HG03280 (cell line): ENCODE measurements around the gene ZNF12.
"Not testable (repeated sequence)": the region's sequence is repeated elsewhere in the genome, so short reads cannot be mapped to it uniquely, and the experiment has no call there.

ENCODE experiments used
- ATAC-seq: cut with Tn5 transposase; IDR thresholded peaks from one replicate; pipeline ENCODE4 v1.9.1; 2021; ENCODE audit warnings: mild to moderate bottlenecking, moderate library complexity; ENCODE audit not compliant: unreplicated experiment

ZNF12 gene

DNA sequence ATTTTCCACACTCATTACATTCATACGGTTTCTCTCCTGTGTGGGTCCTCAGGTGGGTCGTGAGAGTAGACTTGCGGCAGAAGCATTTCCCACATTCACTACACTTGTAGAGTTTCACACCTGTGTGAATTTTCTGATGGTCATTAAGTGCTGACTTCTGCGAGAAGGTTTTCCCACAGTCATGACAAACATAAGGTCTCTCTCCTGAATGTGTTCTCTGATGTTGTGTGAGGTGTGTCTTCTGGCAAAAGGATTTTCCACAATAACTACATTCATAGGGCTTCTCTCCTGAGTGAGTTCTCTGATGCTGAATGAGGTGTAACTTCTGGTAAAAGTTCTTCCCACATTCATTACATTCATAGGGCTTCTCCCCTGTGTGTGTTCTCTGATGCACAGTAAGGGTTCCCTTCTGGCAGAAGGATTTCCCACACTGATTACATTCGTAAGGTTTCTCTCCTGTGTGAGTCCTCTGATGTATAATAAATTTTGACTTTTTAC, 15.1 kb downstream of the ZNF12 start:
- ATAC-seq, result no peak

DNA sequence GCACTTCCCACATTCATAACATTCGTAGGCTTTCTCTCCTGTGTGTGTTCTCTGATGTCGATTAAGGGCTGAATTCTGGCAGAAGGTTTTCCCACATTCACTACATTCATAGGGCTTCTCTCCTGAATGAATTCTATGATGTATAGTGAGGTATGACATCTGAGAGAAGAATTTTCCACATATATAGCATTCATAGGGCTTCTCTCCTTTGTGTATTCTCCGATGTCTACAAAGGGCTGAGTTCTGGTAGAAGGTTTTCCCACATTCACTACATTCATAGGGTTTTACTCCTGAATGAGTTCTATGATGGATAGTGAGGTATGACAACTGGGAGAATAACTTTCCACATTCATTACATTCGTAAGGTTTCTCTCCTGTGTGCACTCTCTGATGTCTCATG, 15.6 kb downstream of the ZNF12 start:
- no peak for ATAC-seq

DNA sequence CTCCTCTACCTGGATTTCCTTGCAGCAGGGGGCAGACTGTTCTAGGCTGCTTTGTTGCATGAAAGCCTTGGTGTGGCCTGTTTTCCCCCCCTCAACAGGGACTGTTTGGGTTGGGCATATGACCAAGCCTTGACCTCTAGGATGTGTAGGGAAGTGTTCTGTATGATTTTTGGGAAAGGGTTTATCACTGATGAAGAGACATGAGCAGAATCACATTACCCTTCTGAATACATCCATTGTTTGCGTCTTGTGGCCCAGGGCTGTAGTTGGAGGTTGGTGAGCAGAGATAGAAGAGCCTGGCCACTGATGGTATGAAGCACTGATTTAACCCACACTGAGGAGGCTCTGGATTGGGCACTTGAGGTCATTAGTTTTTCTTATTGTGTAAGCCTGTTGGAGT, 26.6 kb downstream of the ZNF12 start:
- ATAC-seq, result no peak

DNA sequence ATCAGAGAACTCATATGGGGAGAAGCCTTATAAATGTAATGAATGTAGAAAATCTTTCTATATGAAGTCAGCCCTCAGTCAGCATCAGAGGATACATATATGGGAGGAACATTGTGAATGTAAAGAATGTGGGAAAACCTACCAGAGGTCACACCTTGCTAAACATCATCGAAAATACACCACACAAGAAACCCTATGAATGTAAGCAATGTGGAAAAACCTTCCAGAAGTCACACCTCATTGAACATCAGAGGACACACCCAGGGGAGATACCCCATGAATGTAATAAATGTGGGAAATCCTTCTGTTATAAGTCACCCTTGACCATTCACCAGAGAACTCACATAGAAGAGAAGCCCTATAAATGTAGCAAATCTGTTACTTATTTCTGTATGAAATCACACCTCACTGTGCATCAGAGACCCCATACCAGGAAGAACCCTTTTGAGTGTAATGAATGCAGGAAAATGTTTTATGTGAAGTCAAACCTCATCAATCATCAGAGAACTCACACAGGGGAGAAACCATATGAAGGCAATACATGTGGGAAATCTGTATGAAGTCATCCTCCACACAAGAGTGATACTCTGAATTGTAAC, 30.8 kb downstream of the ZNF12 start:
- no peak for ATAC-seq

DNA sequence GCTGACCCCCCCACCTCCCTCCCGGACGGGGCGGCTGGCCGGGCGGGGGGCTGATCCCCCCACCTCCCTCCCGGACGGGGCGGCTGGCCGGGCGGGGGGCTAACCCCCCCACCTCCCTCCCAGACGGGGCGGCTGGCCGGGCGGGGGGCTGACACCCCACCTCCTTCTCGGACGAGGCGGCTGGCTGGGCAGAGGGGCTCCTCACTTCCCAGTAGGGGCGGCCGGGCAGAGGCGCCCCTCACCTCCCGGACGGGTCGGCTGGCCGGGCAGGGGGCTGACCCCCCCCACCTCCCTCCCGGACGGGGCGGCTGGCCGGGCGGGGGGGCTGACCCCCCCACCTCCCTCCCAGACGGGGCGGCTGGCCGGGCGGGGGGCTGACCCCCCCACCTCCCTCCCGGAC, 35.9 kb downstream of the ZNF12 start:
- not testable (repeated sequence) for ATAC-seq

DNA sequence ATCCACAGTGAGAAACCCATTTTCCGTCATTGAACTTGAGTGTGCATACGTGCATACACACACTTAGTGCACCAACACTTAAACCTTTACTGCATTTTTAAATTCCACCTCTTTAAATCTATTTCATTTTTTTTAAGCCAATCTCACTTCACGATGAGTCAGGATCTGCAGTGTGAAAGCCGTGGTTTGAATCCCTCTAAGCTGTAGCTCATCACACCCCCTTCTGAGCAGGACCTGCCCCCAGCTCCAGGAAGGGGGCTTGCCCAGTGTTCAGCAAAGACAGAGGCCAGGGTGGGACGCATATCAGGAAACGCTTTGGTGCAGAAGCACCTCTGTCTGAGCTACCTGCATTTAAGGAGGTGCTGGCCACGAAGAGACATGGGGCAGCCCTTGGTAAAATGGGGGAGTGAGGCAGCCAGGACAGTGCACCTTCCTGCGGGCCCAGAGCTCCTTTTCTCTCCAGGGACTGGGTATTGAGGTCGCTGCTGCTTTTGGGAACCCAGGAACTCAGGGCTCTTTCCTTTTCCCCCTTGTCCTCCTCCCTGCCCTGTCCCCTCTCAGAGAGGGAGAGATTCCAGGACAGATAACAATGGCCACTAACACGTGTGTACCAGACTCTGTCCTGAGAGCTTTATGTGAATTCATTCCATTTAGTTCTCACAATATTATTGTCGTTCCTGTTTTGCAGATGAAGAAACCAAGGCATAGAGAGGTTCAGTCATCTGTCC, 48.0 kb downstream of the ZNF12 start:
- no peak for ATAC-seq

DNA sequence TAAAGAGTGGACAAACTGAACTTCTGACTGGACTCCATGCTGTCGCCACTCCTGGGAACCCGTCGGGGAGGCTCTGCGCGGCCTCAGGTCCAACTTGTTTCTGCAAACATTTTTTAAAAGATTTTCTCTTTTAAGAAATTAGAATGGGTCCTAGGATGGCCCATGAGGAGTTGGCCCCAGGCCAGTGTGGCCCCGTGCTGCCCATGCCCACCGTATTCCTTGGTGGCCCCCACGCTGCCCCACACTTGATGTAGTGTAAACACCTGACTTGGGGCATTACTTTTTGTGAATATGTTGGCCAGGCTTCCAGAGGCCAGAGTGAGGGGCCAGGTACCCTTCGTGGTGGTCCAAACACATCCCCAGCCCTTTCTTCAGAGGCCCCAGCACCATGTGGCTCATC, 50.3 kb downstream of the ZNF12 start:
- no peak for ATAC-seq

DNA sequence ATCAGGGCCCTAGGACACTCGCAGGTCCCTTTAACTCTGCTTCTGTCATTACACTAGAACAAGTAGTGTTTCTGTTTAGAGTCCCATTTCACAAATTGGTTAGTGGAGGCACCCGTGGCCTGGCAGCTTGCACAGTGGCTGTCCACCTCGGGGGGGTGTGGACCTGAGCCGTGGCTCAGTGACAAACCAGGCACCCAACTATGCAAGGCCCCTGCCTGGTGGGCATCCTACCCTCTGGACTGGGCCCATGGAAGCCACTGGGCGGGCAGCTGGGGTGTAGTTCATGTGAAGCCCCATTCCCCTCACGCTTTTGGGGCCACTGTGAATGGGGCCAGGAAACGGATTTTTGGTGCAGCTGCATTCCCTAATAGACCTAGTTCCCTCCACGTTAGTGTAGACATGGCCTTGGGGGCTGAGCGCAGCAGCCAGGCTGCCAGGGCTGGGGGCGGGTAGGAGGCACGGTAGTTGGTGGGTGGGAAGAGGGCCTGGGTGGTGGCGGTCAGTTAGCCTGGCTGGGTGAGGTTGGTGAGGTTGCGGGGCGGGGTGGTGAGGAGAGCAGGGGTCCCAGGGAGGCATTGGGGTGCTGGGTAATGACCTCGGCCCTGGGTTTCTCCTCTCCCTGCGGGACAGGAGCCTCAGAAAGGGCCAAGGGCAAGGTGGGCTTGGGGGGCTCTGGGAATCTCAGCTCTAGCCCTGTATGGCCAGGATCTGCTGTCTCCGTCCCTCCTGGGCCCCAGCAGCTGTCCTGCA, 50.9 kb downstream of the ZNF12 start:
- no peak for ATAC-seq

DNA sequence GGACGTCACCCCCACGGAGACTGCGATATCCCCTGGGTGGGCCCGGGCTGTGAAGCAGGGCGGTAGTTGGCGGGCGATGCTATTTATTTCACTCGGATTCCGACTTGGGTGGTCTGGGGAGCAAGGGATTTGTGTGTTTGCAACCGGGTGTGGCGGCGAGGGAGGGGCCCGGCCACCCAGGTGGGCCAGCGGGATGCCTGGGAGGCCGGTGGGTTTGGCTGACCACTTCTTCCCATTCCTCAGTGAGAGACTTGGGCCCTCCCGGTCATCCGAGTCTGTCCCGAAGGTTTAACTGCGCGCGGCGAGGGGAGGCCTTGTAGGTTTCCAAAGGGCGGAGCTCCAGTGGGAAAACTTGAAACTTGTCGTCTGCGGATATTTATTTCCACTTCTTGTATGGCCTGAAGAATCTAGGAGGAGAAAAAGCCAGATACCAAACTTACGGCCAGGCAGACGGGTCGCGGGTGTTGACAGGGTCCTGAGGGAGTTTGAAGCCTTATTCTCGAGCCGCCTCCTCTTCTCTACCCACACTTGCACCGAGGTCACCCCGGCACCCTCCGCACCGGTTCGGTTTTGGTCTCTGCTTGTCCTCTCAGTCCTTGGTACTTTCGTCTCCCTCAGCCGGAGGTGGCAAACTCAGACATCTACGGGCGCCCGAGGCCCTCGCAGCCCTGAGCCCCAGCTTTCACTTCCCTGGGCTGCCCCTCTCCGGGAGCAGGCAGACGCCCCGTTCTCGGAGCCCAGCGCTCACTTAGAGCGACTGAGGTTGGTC, 51.7 kb downstream of the ZNF12 start:
- no peak for ATAC-seq

DNA sequence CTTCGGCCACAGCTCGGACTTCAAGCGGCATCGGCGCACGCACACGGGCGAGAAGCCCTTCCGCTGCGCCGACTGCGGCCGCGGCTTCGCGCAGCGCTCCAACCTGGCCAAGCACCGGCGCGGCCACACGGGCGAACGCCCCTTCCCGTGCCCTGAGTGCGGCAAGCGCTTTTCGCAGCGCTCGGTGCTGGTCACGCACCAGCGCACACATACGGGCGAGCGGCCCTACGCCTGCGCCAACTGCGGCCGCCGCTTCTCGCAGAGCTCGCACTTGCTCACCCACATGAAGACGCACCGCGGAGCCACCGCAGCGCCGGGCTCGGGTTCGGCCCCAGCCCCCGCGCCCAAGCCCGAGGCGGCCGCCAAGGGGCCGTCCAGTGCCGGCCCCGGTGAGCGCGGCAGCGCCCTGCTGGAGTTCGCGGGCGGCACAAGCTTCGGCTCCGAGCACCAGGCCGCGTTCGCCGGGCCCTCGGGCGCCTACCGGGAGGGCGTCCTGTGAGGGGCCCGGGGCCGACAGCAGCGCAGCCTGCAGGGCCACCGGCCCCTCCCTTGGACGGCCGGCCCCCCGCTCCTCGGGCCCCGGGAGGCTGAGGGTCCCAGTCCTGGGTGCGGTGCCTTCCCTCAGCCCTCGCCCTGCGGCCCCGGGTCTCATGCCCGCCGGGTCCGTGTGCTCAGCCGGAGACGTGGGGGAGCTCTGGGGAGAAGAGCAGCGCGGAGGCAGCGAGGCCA, 52.5 kb downstream of the ZNF12 start:
- no peak for ATAC-seq

DNA sequence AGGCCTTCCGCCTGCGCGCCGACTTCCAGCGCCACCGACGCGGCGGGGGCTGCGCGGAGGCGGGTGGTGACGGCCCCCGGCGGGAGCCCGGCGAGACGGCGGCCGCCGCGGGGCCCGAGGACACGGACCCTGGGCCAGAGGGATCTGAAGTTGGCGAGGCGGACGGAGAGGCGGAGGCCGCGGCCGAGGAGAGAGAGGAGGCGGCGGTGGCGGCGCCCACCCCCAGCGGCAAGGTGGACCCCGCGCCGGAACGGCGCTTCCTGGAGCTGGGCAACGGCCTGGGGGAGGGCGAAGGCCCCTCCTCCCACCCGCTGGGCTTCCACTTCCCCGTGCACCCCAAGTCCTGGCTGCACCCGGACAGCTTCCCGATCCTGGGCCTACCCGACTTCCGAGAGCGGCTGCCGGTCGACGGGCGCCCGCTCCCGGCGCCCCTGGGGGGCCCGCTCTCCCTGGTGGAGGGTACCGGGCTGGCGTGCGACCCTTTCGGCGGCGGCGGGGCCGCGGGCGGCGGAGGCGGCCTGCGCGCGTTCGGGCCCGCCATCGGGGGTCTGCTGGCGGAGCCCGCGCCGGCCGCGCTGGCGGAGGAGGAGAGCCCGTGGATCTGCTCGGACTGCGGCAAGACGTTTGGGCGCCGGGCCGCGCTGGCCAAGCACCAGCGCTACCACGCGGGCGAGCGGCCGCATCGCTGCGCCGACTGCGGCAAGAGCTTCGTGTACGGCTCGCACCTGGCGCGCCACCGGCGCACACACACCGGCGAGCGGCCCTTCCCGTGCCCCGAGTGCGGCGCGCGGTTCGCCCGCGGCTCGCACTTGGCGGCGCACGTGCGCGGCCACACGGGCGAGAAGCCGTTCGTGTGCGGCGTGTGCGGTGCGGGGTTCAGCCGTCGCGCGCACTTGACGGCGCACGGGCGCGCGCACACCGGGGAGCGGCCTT, 53.4 kb downstream of the ZNF12 start:
- no peak for ATAC-seq

DNA sequence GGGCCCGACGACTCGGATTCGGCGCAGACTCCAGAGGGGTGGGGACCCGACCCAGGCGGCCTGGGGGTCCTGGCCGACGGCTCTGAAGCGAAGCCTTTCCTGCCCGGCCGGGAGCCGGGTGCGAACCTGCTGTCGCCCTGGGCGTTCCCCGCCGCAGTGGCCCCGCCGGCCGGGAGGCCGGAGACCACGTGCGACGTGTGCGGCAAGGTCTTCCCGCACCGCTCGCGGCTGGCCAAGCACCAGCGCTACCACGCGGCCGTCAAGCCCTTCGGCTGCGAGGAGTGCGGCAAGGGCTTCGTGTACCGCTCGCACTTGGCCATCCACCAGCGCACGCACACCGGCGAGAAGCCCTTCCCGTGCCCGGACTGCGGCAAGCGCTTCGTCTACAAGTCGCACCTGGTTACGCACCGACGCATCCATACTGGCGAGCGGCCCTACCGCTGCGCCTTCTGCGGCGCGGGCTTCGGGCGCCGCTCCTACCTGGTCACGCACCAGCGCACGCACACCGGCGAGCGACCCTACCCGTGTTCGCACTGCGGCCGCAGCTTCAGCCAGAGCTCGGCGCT, 54.2 kb downstream of the ZNF12 start:
- no peak for ATAC-seq

DNA sequence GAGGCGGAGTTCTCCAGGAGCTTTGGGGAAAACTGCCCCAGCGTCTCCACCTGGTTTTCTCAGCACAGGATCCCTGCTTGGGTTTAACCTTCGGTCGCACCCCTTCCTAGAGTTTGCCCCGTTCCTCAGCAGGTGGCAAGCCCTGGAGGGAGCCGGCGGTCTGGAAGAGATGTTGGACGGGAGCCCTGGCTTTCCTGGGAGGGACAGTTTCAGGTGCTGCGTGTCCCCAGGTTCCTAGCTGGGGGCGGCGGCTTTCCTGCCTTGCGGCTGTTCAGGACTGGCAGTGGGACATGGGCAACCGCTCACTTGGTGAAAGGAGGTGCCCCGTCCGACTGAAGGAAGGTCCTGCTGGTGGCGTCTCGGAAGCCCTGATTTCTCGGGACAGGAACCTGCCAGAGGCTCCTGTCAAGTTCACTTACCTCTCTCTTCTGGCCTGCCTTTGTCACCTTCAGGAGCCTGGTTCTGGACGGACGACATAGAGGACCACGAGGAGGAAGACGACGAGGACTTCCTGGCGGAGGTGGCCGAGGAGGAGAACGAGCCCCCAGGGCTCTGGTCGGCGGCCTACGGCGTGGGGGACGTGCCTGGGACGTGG, 54.8 kb downstream of the ZNF12 start:
- ATAC-seq, result no peak

DNA sequence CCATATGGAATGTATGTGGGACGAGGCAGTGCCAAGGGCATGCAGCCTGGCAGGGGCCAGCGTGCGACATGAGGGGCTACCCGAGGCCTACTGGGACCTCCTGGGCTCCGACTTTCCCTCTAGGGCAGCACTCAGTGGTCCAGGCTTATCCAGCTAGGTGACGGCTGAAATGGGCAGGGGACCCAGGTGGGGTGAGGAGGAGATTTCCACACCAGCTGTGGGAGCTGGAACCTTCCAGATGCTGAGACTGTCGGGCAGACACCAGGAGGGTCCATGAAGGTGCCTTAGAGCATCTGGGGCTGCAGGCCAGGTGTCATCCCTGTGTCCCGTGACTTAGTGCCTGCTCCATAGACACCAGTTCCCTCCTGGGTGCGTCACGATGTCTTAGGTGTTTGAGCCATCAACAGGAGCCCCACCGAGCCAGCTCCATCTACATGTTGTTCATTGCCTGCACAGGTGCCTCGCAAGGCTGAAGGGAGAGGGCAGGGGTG, 56.2 kb downstream of the ZNF12 start:
- ATAC-seq, result no peak

DNA sequence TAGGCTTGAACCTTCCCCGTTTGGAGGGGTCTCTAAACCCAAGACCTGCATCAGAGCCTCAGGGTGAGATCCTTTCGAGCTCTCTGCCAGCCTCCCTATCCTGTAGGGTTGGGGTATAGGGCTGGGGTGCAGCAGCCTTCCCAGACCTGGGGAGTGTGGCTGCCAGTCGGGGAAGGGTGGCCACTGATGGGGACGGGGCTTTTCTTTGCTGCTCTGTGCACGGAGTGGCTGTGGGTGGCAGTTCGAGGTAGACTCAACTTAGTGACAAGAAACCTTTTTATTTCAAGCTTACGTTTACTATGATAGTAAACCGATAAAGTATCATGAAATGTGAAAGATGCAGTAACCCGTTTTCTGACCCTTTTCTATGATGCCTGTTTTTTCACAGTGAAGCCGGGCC, 56.7 kb downstream of the ZNF12 start:
- no peak for ATAC-seq

DNA sequence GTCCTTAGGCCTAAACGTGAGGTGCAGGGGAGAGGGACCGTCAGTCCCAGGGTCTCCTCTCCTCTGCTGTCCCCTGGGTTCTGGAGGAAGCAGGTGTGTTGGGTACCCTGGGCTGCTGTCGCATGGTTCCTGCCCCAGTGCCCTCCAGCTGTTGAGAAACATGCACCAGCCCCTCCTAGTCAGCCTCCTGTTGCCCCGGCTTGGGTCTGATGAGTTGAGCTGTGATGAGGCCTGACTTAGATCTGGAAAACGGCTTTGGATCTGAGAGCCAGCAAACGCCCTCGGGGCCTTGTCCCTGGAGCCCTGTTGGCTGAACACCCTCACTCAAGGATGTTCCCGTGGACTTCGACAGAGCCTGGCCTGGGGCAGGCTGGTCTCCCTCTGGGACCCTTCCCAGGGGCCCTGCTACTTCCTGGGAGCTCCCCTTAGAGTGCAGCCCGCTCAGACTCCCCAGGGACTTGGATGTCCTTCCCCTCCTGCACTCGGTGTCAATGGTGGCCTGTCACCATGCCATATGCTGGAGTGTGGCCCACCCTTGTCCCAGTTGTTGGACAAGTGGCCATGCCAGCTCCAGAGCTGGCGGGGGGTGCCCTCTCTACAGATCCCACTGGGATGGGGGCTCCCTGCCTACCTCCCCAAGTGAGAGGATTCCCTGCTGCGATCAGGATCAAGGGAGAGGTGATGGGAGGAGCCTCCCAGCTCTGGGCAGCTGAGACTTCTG, 57.3 kb downstream of the ZNF12 start:
- ATAC-seq, result no peak

DNA sequence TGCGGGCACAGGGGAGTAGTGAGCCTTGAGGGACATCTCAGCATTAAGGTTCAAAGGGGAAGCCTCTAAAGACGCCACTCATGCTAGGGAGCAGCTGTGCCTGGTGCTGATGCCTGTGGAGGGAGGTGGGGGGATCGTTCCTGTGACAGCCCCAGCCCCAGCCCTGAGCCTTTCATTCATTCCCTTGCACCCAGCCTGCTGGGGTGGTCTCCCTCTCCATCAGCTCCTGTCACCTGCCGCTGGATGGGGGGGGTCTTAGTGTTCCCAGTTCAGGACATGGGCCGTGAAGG, 58.0 kb downstream of the ZNF12 start:
- ATAC-seq, result no peak
